Measurements from ENCODE around the gene GBGT1. TPM values are rescaled to one million over a fixed set of nuclear protein-coding genes. Genes with fewer than 3 reads are reported as not detected.
"Not testable (repeated sequence)": the region's sequence is repeated elsewhere in the genome, so short reads cannot be mapped to it uniquely, and the experiment has no call there.

The GBGT1 gene
- total RNA-seq, 1 donor from 2014 or later: 1.3 TPM

- no peak for DNase-seq
- no peaks in the 10 kb centered on the region for H3K9me3 Mint-ChIP-seq (ENCODE audit: unreplicated experiment)
- no peaks in the 10 kb centered on the region for H3K4me1 Mint-ChIP-seq (ENCODE audit: low read depth, unreplicated experiment)
- H3K27me3 Mint-ChIP-seq (ENCODE audit: unreplicated experiment): no peaks in the 10 kb centered on the region
- no peak overlapping the region for H3K27ac Mint-ChIP-seq (ENCODE audit: unreplicated experiment)
- no peak overlapping the region for H3K4me3 Mint-ChIP-seq (ENCODE audit: unreplicated experiment)
- no peaks in the 10 kb centered on the region for H3K36me3 Mint-ChIP-seq (ENCODE audit: unreplicated experiment)
- TF ChIP-seq CTCF (IDR thresholded peaks at IDR 0.05; ENCODE audit: partially characterized antibody, unreplicated experiment): no peak
Measured at GRCh38 chr9:133173056-133173455, 9.3 kb upstream of the GBGT1 start.

GRCh38 chr9:133171161-133171961 is 7.6 kb upstream of the GBGT1 start:
- Mint-ChIP-seq H3K27me3 (ENCODE audit: unreplicated experiment) (peaks cover 1% of the 10 kb centered on the region), H3K4me3 (ENCODE audit: unreplicated experiment) (no peak overlapping the region), H3K9me3 (ENCODE audit: unreplicated experiment) (no peaks in the 10 kb centered on the region), H3K36me3 (ENCODE audit: unreplicated experiment) (no peaks in the 10 kb centered on the region), H3K27ac (ENCODE audit: unreplicated experiment) (no peak overlapping the region), H3K4me1 (ENCODE audit: low read depth, unreplicated experiment) (no peaks in the 10 kb centered on the region)
- TF ChIP-seq CTCF (IDR thresholded peaks at IDR 0.05; ENCODE audit: partially characterized antibody, unreplicated experiment): no peak
- DNase-seq: no peak

- Mint-ChIP-seq H3K4me1 (ENCODE audit: low read depth, unreplicated experiment) (no peaks in the 10 kb centered on the region), H3K27ac (ENCODE audit: unreplicated experiment) (no peak overlapping the region), H3K4me3 (ENCODE audit: unreplicated experiment) (no peak overlapping the region), H3K27me3 (ENCODE audit: unreplicated experiment) (peaks cover 1% of the 10 kb centered on the region), H3K9me3 (ENCODE audit: unreplicated experiment) (no peaks in the 10 kb centered on the region), H3K36me3 (ENCODE audit: unreplicated experiment) (no peaks in the 10 kb centered on the region)
- TF ChIP-seq CTCF (IDR thresholded peaks at IDR 0.05; ENCODE audit: partially characterized antibody, unreplicated experiment): no peak
- DNase-seq: no peak
Measured at GRCh38 chr9:133170716-133171115, 7.0 kb upstream of the GBGT1 start.

GRCh38 chr9:133169687-133170086 is 6.0 kb upstream of the GBGT1 start:
- H3K4me1 Mint-ChIP-seq (ENCODE audit: low read depth, unreplicated experiment); H3K27ac Mint-ChIP-seq (ENCODE audit: unreplicated experiment); H3K36me3 Mint-ChIP-seq (ENCODE audit: unreplicated experiment); H3K27me3 Mint-ChIP-seq (ENCODE audit: unreplicated experiment); H3K4me3 Mint-ChIP-seq (ENCODE audit: unreplicated experiment); H3K9me3 Mint-ChIP-seq (ENCODE audit: unreplicated experiment); DNase-seq: not testable (repeated sequence)

GRCh38 chr9:133169102-133169501 is 5.4 kb upstream of the GBGT1 start:
- H3K4me3 Mint-ChIP-seq (ENCODE audit: unreplicated experiment): no peak overlapping the region
- TF ChIP-seq CTCF (IDR thresholded peaks at IDR 0.05; ENCODE audit: partially characterized antibody, unreplicated experiment): no peak
- H3K27ac Mint-ChIP-seq (ENCODE audit: unreplicated experiment): no peak overlapping the region
- H3K36me3 Mint-ChIP-seq (ENCODE audit: unreplicated experiment): no peaks in the 10 kb centered on the region
- H3K9me3 Mint-ChIP-seq (ENCODE audit: unreplicated experiment): no peaks in the 10 kb centered on the region
- H3K4me1 Mint-ChIP-seq (ENCODE audit: low read depth, unreplicated experiment): no peaks in the 10 kb centered on the region
- peaks cover 4% of the 10 kb centered on the region for H3K27me3 Mint-ChIP-seq (ENCODE audit: unreplicated experiment)
- DNase-seq: no peak

Measured in glutamatergic neuron (in vitro differentiated cells).